Esophagus muscularis mucosa (tissue), 4 donors: ENCODE measurements around the gene STARD7. TPM values are rescaled to one million over a fixed set of nuclear protein-coding genes. Genes with fewer than 3 reads are reported as not detected.

Experiments used
- DNase-seq: peaks from one replicate; pipeline ENCODE4 v3.0.0-alpha.2; 2017; ENCODE audit errors: extremely low spot score
- H3K27ac ChIP-seq, 4 donors: fragments of 200-600 bp; sonication (generic); replicated peaks in 1 of 4; 1 replicate in 3 of 4; 2 replicates in 1 of 4; pipeline ENCODE4 v1.5.1; 2016 to 2019; ENCODE audit warnings: mild to moderate bottlenecking in 1 of 4
- H3K27me3 ChIP-seq, 4 donors: fragments of 200-600 bp; sonication (generic); one replicate each; pipeline versions ENCODE4 v1.5.1 to v1.6.0; 2016 to 2019
- H3K36me3 ChIP-seq, 4 donors: fragments of 200-600 bp; sonication (generic); one replicate each; pipeline ENCODE4 v1.5.1; 2016 to 2019
- H3K4me1 ChIP-seq, 4 donors: fragments of 200-600 bp; sonication (generic); one replicate each; pipeline ENCODE4 v1.5.1; 2016 to 2019
- H3K4me3 ChIP-seq, 4 donors: fragments of 200-600 bp; sonication (generic); 1 replicate in 2 of 4; 2 replicates in 2 of 4; pipeline ENCODE4 v1.5.1; 2016 to 2019; ENCODE audit warnings: mild to moderate bottlenecking in 4 of 4, moderate library complexity in 1 of 4
- H3K9me3 ChIP-seq, 4 donors: fragments of 200-600 bp; sonication (generic); 1 replicate in 3 of 4; 2 replicates in 1 of 4; pipeline ENCODE4 v1.5.1; 2016 to 2019
- CTCF ChIP-seq, 3 experiments: fragments of 200-600 bp in 2 of 3; fragments of 450-650 bp in 1 of 3; sonication (generic) in 2 of 3; IDR thresholded peaks; one replicate each; pipeline ENCODE4 v1.5.1; 2017 to 2019; ENCODE audit warnings: antibody characterized with exemption in 3 of 3, mild to moderate bottlenecking in 2 of 3, moderate library complexity in 1 of 3
- EP300 ChIP-seq: sonication (generic); formaldehyde crosslinking; IDR thresholded peaks from one replicate; pipeline ENCODE4 v1.6.1; 2017; ENCODE audit warnings: antibody characterized with exemption
- POLR2A ChIP-seq: fragments of 450-650 bp; IDR thresholded peaks from one replicate; pipeline ENCODE4 v1.6.1; 2017; ENCODE audit warnings: antibody characterized with exemption, moderate library complexity, mild to moderate bottlenecking, low read depth
- POLR2AphosphoS5 ChIP-seq, 2 donors: sonication (generic); formaldehyde crosslinking; IDR thresholded peaks; one replicate each; pipeline ENCODE4 v1.6.1; 2017; ENCODE audit warnings: antibody characterized with exemption in 2 of 2
- WGBS: methylation state at CpG from one replicate; pipeline ENCODE4 v1.1.5; 2018; 5-methylcytosine and 5-hydroxymethylcytosine counted together
- intact Hi-C: fragments of 100-400 bp; cut with DNase I; formaldehyde crosslinking; loops from one replicate; pipeline ENCODE4 v1.15.1; 2023
- total RNA-seq, 4 donors: library from RNA; depleted of rRNA; stranded (reverse); fragments of >200 nt; gene quantifications; one replicate each; pipeline versions ENCODE4 v1.1.0 to v1.2.1, GENCODE V29; 2016

Gene STARD7
- total RNA-seq, 4 donors from 2014 or later: 85.0 to 110 (median 92.2) TPM

DNA sequence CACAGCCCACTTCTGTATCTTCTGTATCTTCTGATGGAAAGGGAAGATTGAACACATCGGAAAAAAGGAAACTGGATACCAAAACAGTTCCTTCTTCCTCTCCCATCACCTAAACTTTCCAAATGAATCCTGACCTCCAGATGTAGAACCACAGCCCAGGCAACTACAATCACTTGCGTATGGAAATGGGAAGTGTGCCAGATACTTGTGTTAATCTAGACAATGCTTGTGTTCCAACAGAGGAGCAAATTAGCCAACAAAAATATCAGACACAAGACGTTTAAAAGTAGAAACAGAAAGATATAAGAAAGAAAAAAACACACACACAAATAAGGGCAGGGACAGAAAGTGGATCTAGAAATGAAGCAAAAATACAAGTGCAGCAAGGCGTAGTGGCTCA is 32.0 kb downstream of the STARD7 start:
- intact Hi-C loops: loop anchor here (10.0 kb wide), 1 partner anchor 152 kb away; no protein-coding TSS in a partner anchor
- Histone ChIP-seq H3K4me1 (peaks cover 0 to 7% (median 0%) of the 10 kb centered on the region in 4 donors), H3K36me3 (no peaks in the 10 kb centered on the region), H3K4me3 (no peak overlapping the region), H3K27me3 (no peaks in the 10 kb centered on the region), H3K9me3 (no peaks in the 10 kb centered on the region), H3K27ac (no peak overlapping the region)
- DNase-seq: no peak
- 71% methylated on average over 4 of the region's 4 CpGs for WGBS
- TF ChIP-seq EP300 (no peak), CTCF (IDR thresholded peaks at IDR 0.05) (no peak), POLR2AphosphoS5 (IDR thresholded peaks at IDR 0.05) (no peak), POLR2A (no peak)

- WGBS: 84% methylated on average over 6 of the region's 6 CpGs
- no peaks in the 10 kb centered on the region for H3K27me3 ChIP-seq
- no peaks in the 10 kb centered on the region for H3K36me3 ChIP-seq
- no peak overlapping the region for H3K27ac ChIP-seq
- TF ChIP-seq EP300: no peak
- TF ChIP-seq CTCF (IDR thresholded peaks at IDR 0.05): no peak
- no peak for TF ChIP-seq POLR2A
- no peak for TF ChIP-seq POLR2AphosphoS5 (IDR thresholded peaks at IDR 0.05)
- no peak for DNase-seq
- H3K4me3 ChIP-seq: no peak overlapping the region
- H3K4me1 ChIP-seq: peaks cover 0 to 7% (median 0%) of the 10 kb centered on the region in 4 donors
- intact Hi-C loops: loop anchor here (2.0 to 10.0 kb wide), 2 partner anchors 37 to 151 kb away; partner anchors contain the start of gene ASTL
- H3K9me3 ChIP-seq: no peaks in the 10 kb centered on the region
These were observed 32.7 kb downstream of the STARD7 start for GRCh38 chr2:96175951-96176350.

DNA sequence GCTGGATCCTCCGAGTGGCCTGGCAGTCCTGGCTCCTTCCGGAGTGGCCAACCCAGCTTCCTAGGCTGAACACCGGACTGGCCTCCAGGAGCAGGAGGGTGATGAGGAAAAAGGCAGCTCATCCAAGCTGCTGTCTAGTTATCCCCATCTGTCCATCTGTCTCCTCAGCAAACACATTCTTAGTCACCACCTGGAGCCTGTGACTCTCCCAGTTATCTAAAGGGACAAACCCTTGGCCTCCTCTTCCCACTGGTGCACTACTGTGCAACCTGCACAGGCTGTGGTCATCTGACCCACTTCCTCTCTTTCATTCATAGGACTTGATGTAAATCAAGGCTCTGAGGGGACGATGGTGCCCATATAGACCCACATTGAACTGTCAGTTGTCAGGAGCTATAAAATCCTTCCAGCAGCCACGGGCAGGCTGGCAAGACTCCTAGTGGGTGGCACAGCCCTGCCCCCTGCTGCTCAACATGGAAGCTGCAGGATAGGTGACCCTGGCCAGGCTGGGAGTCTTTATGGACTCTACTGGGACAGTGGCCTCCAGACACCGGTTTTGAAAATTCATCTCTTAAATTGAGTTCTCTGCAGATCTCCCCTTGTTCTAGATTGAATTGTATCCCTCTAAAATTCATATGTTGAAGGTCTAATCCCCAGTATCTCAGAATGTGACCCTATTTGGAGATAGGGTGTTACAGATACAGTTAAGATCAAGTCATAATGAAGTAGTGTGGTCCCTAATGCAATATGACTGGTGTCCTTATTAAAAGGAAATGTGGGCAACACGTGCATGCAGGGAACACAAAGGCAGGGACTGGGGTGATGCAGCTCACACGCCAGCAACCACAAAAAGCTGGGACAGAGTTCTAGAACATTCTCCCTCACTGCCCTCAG is 34.1 kb downstream of the STARD7 start:
- no peak overlapping the region for H3K27ac ChIP-seq
- DNase-seq: no peak
- WGBS: 57% methylated on average over 8 of the region's 8 CpGs
- no peaks in the 10 kb centered on the region for H3K36me3 ChIP-seq
- peaks cover 0 to 7% (median 0%) of the 10 kb centered on the region in 4 donors for H3K4me1 ChIP-seq
- intact Hi-C loops: loop anchor here (2.0 to 10.0 kb wide), 2 partner anchors 36 to 150 kb away; partner anchors contain the start of gene ASTL
- no peak overlapping the region for H3K4me3 ChIP-seq
- no peaks in the 10 kb centered on the region for H3K27me3 ChIP-seq
- peaks cover 0 to 5% (median 0%) of the 10 kb centered on the region in 4 donors for H3K9me3 ChIP-seq
- TF ChIP-seq CTCF (IDR thresholded peaks at IDR 0.05) (peak; percentile 75 to 91 (median 83)), EP300 (no peak), POLR2A (no peak), POLR2AphosphoS5 (IDR thresholded peaks at IDR 0.05) (no peak)

- peaks cover 0 to 6% (median 0%) of the 10 kb centered on the region in 4 donors for H3K9me3 ChIP-seq
- intact Hi-C loops: loop anchor here (10.0 kb wide), 1 partner anchor 147 kb away; no protein-coding TSS in a partner anchor
- H3K27me3 ChIP-seq: no peaks in the 10 kb centered on the region
- H3K4me1 ChIP-seq: peaks cover 0 to 7% (median 0%) of the 10 kb centered on the region in 4 donors
- TF ChIP-seq POLR2AphosphoS5 (IDR thresholded peaks at IDR 0.05) (no peak), CTCF (IDR thresholded peaks at IDR 0.05) (no peak)
- H3K4me3 ChIP-seq: no peak overlapping the region
- no peak for DNase-seq
- 97% methylated on average over 15 of the region's 15 CpGs for WGBS
- no peak overlapping the region for H3K27ac ChIP-seq
- H3K36me3 ChIP-seq: no peaks in the 10 kb centered on the region
These were observed 36.8 kb downstream of the STARD7 start for GRCh38 chr2:96171831-96172230.
